GM23248 (cell line): Measurements from ENCODE around the gene EIF1.

Source experiments
- EZH2 ChIP-seq: fragments of 200-600 bp; sonication (generic); IDR thresholded peaks from 2 replicates; pipeline ENCODE4 v1.6.1; 2018; ENCODE audit warnings: antibody characterized with exemption, mild to moderate bottlenecking; ENCODE audit not compliant: insufficient read depth, poor library complexity, severe bottlenecking
- EZH2phosphoT487 ChIP-seq: fragments of 200-600 bp; sonication (generic); IDR thresholded peaks from 2 replicates; pipeline ENCODE4 v1.6.1; 2018; ENCODE audit warnings: antibody characterized with exemption, moderate library complexity, mild to moderate bottlenecking, low read depth; ENCODE audit not compliant: insufficient read depth

- TF ChIP-seq EZH2phosphoT487, result no peak
- TF ChIP-seq EZH2, result no peak
These were observed 35.3 kb downstream of the EIF1 start for GRCh38 chr17:41723801-41724475.
